NCI-H2029 (cell line): ENCODE results near the gene MORN2.

Experiments used
- DNase-seq: peaks from one replicate; lab custom pipeline; 2025; lab: John Stamatoyannopoulos, UW

The MORN2 gene

GRCh38 chr2:38889575-38889974, 13.8 kb downstream of the MORN2 start, which contains the start of gene ARHGEF33:
Gene ARHGEF33 (plus strand): TSS chr2:38889875. CDS start chr2:38919448, 29,573 bp downstream.
- no peak for DNase-seq

- no peak for DNase-seq
These were observed 17.0 kb downstream of the MORN2 start for GRCh38 chr2:38892819-38893218.

- DNase-seq: no peak
These were observed 22.5 kb downstream of the MORN2 start for GRCh38 chr2:38898256-38898655.

GRCh38 chr2:38900726-38901125, 24.9 kb downstream of the MORN2 start:
- DNase-seq: no peak

GRCh38 chr2:38905251-38905650, 29.5 kb downstream of the MORN2 start:
- DNase-seq: no peak

- no peak for DNase-seq
These were observed 31.5 kb downstream of the MORN2 start for GRCh38 chr2:38907242-38907641.

- DNase-seq: no peak
These were observed 32.2 kb downstream of the MORN2 start for GRCh38 chr2:38907743-38908562.

- no peak for DNase-seq
These were observed 34.1 kb downstream of the MORN2 start for GRCh38 chr2:38909872-38910271.

- DNase-seq: no peak
These were observed 35.4 kb downstream of the MORN2 start for GRCh38 chr2:38911191-38911590.

GRCh38 chr2:38912619-38913018, 36.8 kb downstream of the MORN2 start:
- DNase-seq: no peak

GRCh38 chr2:38922389-38922788, 46.6 kb downstream of the MORN2 start:
- no peak for DNase-seq

- no peak for DNase-seq
These were observed 47.1 kb downstream of the MORN2 start for GRCh38 chr2:38922902-38923301.

GRCh38 chr2:38925982-38926381, 50.2 kb downstream of the MORN2 start:
- DNase-seq: no peak

- no peak for DNase-seq
These were observed 54.8 kb downstream of the MORN2 start for GRCh38 chr2:38930600-38930999.
